ENCODE results near the gene TWIST2.

TWIST2 gene

GRCh38 chr2:238847841-238848690 lies at the start of gene TWIST2:
Gene TWIST2, plus strand, starts transcription at chr2:238848085. Its CDS starts 131 bp downstream, at chr2:238848216.
- no peak for DNase-seq

DNA sequence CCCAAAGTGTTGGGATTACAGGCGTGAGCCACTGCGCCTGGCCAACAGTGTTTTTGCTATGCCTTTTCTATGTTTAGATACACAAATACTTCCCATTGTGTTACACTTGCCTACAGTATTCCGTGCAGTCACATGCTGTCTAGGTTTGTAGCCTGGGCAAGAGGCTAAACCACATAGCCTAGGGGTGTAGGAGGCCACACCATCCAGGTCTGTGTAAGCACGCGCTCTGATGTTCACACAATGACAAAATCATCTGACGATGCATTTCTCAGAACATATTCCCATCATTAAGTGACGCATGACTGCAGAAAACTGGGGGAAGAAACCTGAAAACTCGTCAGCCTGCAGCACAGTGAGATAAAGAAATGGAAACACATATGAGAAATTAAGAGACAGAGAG lies 46.1 kb upstream of the TWIST2 start:
- no peak for DNase-seq

GRCh38 chr2:238802957-238803356 lies 44.9 kb upstream of the TWIST2 start:
- no peak for DNase-seq

- no peak for DNase-seq
Measured at GRCh38 chr2:238803996-238804870, 43.7 kb upstream of the TWIST2 start.

- no peak for DNase-seq
Measured at GRCh38 chr2:238808761-238809160, 39.1 kb upstream of the TWIST2 start.

DNA sequence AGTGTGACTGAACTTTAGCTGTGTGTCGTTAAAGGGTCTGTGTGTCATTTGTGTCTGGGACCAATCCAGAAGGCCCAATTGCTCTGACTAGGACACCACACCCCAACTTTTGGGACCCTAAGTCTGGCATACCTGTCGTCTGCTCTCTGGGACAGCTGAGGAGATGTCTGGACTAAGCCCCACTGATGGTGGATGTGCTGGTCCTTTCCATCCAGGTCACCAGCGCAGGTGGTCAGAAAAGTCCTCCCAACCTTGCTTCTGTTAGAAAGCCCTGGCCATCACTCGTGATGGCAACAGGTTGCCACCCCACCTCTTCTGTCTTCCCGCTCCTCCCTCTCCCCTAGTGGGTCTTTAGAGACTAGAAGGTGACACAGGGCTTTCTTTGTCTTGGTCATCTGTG lies 37.6 kb upstream of the TWIST2 start:
- no peak for DNase-seq

DNA sequence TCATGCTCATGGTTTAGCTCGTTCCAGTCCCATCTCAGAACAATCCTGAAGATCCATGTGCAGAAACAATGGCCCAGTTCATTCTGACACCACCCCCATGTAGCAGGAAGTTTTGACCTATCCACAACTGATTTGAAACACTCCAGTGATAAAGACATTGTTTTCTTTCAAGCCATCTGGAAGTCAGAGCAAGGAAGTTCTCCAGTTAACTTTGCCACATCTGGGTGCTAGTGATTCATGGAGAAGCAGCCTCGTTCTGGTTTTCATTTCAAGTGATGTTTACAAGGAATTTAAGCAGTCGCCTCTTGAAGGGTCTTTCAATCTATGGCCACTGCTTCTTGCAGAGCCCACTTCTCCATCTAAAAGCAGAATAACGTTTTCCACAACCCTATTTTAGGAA lies 36.6 kb upstream of the TWIST2 start:
- no peak for DNase-seq

- no peak for DNase-seq
Measured at GRCh38 chr2:238811759-238812158, 36.1 kb upstream of the TWIST2 start.

DNA sequence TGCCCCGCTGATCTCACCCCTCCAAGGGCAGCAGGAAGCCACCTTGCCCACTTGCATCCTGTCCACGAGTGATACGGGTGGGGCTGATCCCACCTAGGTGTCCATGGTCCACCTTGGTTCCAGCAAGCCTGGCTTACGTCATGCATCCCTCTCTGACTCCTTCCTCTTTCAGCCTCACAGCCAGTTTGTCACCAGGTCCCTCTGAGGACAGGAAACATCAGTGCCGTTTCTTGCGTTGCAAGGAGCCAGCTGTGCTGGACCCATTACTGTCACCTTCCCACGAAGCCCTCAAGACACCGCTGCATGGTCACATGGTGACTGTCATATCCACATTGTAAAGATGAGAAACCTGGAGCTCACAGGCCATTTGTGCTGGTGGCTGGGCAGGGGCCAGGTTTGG lies 34.8 kb upstream of the TWIST2 start:
- DNase-seq: no peak

DNA sequence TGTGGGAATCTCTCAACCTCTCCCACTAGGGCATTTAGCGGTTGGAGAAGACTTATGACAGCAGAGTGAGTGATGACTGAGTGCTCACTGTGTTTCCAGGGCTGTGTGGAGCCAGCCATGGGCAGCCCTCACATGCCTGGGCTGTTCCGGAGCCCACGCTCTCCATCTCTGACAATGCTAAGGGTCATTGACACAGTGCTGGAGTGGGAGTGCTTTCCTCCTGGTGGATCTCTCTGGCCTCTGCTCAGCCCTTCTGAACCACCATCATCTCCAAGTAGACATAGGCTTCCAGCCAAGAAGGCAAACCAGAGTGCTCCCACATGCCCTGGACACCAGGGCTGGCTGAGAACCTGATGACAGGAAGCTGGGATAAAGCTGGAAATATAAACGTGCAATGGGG lies 33.1 kb upstream of the TWIST2 start:
- peak; percentile 21 for DNase-seq

GRCh38 chr2:238816291-238816690 lies 31.6 kb upstream of the TWIST2 start:
- DNase-seq: no peak

DNA sequence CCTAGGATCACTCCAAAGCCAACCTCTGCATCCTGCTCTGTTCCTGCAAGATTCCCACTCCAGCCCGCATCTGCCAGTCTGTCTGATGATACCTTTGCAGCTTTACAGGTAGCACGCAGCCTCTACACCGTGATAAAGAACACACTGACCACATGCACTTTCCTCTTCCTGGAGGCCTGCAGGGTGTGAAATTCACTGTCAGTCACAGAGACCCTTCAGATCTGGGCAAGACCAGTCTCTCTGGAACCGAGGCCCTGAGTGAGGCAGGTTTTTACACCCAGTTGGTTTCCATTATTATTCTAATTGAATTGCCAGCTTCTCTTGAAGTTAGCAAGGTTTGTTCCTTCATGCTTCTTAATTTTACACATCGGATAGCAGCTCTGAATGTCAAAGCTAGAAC lies 30.5 kb upstream of the TWIST2 start:
- peak; percentile 15 for DNase-seq

DNA sequence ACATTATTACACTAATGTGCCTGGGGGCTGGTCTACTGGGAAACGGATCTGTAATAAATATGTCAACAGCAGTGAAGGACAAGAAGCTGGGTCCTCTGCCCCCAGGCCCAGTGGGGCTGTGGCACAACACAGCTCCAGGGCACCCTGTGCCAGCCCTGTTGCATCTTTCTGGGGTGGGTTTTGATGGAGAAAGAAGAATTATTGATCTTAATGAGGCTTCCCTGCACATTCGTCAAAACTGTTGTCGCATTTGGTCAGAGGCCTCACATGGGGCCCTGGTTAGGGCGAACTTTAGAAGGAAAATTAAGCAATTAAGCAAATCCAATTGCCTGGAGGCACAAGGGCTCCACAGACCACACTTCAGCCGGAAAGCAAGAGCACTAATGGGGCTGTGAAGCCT lies 30.0 kb upstream of the TWIST2 start:
- no peak for DNase-seq

DNA sequence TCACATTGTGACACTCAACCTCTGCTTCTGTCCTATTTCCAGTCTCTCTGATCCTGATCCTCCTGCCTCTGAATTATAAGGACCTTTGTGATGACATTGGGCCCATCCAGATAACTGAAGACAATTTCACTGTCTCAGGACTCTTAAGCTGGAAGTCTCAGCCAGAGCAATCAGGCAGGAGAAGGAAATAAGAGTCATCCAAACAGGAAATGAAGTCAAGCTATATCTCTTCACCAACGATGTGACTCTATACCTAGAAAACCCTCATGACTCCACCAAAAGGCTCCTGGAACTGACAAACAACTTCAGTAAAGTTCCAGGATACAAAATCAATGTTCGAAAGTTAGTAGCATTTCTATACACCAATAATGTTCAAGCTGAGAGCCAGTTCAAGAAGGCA lies 29.3 kb upstream of the TWIST2 start:
- no peak for DNase-seq

DNA sequence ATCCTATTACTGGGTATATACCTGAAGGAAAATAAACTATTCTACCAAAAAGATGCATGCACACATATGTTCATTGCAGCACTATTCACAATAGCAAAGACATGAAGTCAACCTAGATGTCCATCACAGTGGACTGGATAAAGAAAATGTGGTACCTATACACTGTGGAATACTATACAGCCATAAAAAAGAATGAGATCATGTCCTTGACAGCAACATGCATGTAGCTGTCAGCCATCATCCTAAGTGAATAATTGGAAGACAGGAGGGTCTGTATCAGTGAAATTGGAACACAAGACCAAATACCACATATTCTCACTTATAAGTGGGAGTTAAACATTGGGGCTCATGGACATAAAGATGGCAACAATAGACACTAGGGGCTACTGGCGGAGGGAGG lies 27.7 kb upstream of the TWIST2 start:
- no peak for DNase-seq

DNA sequence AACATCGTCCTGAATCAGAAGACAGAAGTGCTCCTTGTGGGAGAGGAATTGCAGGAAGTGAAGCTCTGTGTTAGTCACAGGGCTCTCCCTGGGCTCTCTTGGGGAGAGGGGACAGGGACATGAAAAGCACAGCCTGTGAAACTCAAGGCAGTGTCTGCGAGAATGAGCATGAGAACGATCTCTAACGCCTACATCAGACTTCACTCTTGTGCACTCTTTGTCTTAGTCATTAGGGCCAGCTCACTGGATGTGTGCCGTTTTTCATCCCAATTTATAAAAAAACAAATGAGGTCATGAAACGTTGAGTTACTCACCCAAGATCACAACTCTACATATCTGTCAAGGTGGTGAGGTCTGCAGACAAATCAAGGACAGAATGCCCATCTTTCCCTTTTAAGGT lies 27.0 kb upstream of the TWIST2 start:
- DNase-seq: no peak

DNA sequence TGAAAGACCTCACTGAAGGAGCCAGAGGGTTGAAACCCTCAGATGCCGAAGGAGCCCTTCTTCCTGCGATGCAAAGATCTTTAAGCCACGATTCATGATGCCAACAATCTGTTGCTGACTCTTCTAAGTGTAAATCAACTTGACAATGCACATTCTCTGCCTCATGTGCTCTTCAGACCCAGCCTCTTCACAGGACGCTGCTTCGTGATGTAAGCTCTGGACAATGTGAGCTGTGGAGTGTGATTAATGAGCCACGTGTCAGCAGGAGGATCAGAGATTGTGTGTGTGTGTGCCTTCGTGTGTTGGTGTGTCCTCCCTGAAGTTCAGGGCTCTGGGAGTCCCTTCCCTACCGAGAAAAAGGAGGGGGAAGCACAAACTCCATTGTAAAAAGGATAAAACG lies 26.5 kb upstream of the TWIST2 start:
- no peak for DNase-seq

DNA sequence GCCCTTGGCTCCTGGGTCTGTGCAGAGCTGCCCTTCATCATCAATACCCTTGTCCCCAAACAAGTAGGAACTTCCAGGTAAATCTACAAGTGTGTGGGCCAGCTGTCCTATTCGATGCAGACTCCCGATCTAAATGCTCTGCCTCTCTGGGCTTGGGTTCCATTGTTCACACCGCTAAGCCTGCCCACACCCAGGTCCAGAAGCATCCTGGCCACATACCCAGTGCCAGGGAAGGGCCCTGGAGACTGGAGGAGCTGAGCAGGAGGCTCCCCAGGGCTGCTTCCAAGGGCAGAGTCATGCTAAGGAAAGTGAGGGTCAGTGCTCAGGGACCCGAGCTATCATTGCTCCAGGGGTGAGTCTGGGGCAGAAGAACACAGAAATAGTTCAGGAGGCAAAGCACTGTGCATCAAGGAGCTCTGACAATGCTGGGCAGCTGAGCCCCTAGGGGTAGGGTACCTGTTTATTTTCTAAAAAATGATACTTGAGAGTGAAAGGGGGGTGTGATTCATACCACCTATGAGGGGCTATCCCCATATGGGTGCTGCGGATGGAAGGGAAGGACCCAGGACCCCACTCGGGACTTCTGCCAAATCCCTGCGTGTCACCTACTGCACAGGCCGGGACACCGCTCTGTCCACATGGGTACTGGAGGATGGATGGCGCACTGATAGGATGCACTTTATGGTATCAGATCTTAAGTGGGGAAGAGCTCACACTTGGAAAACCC lies 25.8 kb upstream of the TWIST2 start:
- DNase-seq: no peak

DNA sequence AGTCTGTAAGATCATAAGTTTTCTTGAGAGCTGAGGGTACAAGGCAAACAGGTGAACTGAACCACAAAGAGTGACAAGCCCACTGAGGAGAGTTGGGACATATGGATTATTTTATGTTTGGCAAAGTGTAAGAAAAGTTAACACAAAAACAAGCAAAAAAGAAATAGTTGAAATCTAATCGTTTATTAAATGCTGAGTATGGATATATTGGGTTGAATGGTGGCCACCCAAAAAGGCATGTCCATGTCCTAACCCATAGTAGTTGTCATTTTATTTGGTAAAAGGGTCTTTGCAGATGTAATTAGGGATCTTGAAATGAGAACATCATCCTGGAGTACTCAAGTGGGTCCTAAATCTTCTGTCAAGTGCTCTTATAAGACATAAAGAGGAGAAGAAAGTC lies 24.9 kb upstream of the TWIST2 start:
- DNase-seq: no peak

DNA sequence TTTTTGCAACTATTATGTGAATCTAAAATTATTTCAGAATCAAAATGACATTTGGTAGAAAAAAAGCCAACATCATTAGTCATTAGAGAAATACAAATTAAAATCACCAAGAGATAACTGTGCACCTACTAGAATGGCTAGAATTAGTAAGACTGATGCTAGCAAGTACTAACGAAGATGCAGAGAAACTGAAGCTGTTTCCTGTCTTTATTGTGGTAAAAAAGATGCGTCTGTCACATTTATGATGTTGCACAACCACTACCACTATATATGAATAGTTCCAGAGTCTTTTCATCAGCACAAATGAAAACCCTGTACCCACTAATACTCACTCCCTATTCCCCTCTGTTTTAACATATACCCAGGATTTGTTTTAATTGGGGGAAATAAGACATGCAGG lies 16.7 kb upstream of the TWIST2 start:
- DNase-seq: no peak

DNA sequence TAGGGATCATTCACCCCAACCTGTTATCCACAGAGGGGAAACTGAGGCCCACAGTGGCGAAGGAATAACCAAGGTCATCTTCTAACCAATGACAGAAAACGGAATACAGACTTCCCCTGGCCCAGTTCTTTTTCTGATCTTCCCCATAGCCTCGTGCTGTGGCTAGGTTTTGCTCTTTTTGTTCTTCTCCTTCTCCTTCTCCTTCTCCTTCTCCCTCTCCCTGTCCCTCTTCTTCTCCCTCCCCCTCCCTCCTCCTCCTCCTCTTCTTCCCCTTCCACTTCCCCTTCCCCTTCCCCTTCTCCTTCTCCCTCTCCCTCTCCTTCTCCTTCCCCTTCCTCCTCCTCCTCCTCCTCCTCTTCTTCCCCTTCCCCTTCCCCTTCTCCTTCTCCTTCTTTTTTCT lies 12.9 kb upstream of the TWIST2 start:
- DNase-seq: no peak

DNA sequence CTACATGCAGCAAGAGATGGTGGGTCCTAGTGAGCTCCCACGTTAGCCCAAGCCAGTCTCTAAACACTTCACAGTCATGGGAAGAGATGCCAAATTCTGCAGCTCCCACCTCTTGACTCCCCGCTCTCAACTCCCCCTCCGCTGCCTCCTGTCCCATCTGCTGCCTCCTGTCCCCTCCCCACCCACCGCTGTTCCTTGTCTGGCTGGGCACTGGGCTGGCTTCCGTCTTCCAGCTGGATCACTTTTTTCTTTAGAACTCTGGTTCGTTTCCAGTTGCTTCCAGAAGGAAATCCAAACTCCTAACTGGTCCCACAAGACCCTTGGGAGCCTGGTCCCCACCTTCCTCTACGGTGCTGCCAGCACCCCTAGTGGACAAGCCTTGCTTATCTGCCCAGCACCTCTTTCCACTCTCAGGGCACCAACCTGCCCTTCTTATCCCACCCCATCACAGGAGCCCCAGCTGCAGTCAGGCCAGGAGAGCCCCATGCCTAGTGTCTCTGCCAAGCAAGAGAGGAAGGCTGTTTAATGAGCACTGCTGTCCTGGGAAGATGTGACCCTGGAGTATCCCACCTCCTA lies 12.1 kb upstream of the TWIST2 start:
- no peak for DNase-seq

DNA sequence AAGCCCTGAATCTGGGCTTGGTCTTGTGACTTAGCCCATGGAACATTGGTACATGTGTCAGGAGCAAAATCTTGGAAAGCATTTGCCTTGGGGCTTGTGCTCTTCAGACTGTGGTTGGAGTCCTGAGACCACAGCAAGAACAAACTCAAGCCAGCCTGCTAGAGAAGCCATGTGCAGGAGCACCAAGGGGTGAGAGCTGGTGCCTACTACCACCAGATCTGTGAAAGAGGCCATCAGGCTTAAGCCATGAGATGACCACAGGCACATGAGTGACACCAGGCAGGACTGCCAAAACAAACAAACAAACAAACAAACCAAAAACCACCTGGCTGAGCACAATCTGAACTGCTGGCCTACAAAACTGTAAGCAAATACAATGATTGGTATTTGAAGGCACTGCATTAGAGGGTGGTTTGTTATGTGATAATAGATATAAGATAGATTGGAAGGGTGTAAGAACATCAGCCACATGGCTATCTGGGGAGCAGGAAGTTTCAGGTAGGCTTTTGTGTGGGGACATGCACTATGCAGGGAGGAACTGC lies 9.0 kb upstream of the TWIST2 start:
- DNase-seq: no peak

Data from activated CD8-positive, alpha-beta memory T cell treated with anti-CD3 and anti-CD28 coated beads for 24 hours (primary cell).